HEK293 (cell line): ENCODE data around the gene KCNMB1.

Experiments used
- CTCF ChIA-PET: fragments of 350-600 bp; formaldehyde crosslinking; extraction: SDS; loops from one replicate; lab custom pipeline; 2021; ENCODE audit warnings: antibody characterized with exemption; lab: Yijun Ruan, JAX
- POLR2A ChIA-PET: fragments of 300-600 bp; formaldehyde crosslinking; extraction: SDS; loops from one replicate; lab custom pipeline; 2020; ENCODE audit warnings: antibody characterized with exemption, inconsistent platforms; lab: Yijun Ruan, JAX
- H3K27ac ChIP-seq: fragments of 200-500 bp; sonication (Bioruptor generic); 2 replicates; pipeline ENCODE4 v1.5.1; 2014; ENCODE audit warnings: low read depth, low read length, control low read depth, inconsistent platforms; ENCODE audit errors: extremely low read depth
- H3K36me3 ChIP-seq, 2 experiments: fragments of 200-500 bp in 1 of 2; sonication (Bioruptor generic) in 1 of 2; 1 replicate in 1 of 2; 2 replicates in 1 of 2; pipeline ENCODE4 v1.5.1; 2014 to 2017; ENCODE audit warnings: inconsistent platforms in 2 of 2, low read length in 2 of 2; ENCODE audit not compliant: control insufficient read depth in 2 of 2, insufficient read depth in 1 of 2
- H3K4me1 ChIP-seq: fragments of 200-500 bp; sonication (Bioruptor generic); 2 replicates; pipeline ENCODE4 v1.5.1; 2014; ENCODE audit warnings: mild to moderate bottlenecking, low read length, inconsistent platforms; ENCODE audit not compliant: control insufficient read depth, insufficient read depth
- H3K4me3 ChIP-seq: 2 replicates; pipeline ENCODE4 v1.5.1; 2011; ENCODE audit warnings: low read depth, mild to moderate bottlenecking, control low read depth, low read length, moderate library complexity
- H3K9me3 ChIP-seq: fragments of 200-500 bp; sonication (Bioruptor generic); 2 replicates; pipeline ENCODE4 v1.5.1; 2014; ENCODE audit warnings: low read depth, low read length, inconsistent platforms; ENCODE audit not compliant: control insufficient read depth, insufficient read depth
- BCL11A ChIP-seq: fragments of 450-650 bp; formaldehyde crosslinking; IDR thresholded peaks from 2 replicates; pipeline ENCODE4 v1.5.1; 2016; ENCODE audit warnings: low read depth, missing biosample characterization, missing genetic modification characterization
- GLI4 ChIP-seq: fragments of 450-650 bp; formaldehyde crosslinking; IDR thresholded peaks from 2 replicates; pipeline ENCODE4 v1.5.1; 2016; ENCODE audit warnings: missing biosample characterization, missing genetic modification characterization
- KLF1 ChIP-seq: fragments of 450-650 bp; formaldehyde crosslinking; IDR thresholded peaks from 2 replicates; pipeline ENCODE4 v1.5.1; 2016; ENCODE audit warnings: missing biosample characterization, missing genetic modification characterization
- KLF16 ChIP-seq: fragments of 450-650 bp; formaldehyde crosslinking; IDR thresholded peaks from 2 replicates; pipeline ENCODE4 v1.5.1; 2017; ENCODE audit warnings: missing biosample characterization, missing genetic modification characterization
- TRIM28 ChIP-seq: IDR thresholded peaks from 2 replicates; pipeline ENCODE4 v1.6.1; 2011; ENCODE audit warnings: low read length, control low read depth, borderline replicate concordance
- ZBTB17 ChIP-seq: fragments of 450-650 bp; formaldehyde crosslinking; IDR thresholded peaks from 2 replicates; pipeline ENCODE4 v1.5.1; 2016; ENCODE audit warnings: missing biosample characterization, missing genetic modification characterization
- ZBTB26 ChIP-seq: fragments of 450-650 bp; formaldehyde crosslinking; optimal IDR thresholded peaks from 2 replicates; pipeline ENCODE3; 2016; ENCODE audit warnings: missing biosample characterization, mild to moderate bottlenecking, missing genetic modification characterization
- ZFHX2 ChIP-seq: fragments of 450-650 bp; formaldehyde crosslinking; conservative IDR thresholded peaks from 2 replicates; pipeline ENCODE4 v1.5.1; 2016; ENCODE audit warnings: missing biosample characterization, missing genetic modification characterization
- ZFP37 ChIP-seq: fragments of 450-650 bp; formaldehyde crosslinking; IDR thresholded peaks from 2 replicates; pipeline ENCODE4 v1.5.1; 2016; ENCODE audit warnings: missing biosample characterization, missing genetic modification characterization
- ZNF112 ChIP-seq: fragments of 450-650 bp; formaldehyde crosslinking; IDR thresholded peaks from 2 replicates; pipeline ENCODE4 v1.5.0; 2017; ENCODE audit warnings: missing biosample characterization, missing genetic modification characterization
- ZNF223 ChIP-seq: fragments of 450-650 bp; formaldehyde crosslinking; IDR thresholded peaks from 2 replicates; pipeline ENCODE4 v1.5.1; 2016; ENCODE audit warnings: missing biosample characterization, missing genetic modification characterization
- ZNF23 ChIP-seq: fragments of 450-650 bp; formaldehyde crosslinking; IDR thresholded peaks from 2 replicates; pipeline ENCODE4 v1.5.1; 2016; ENCODE audit warnings: missing biosample characterization, missing genetic modification characterization, borderline replicate concordance
- ZNF37A ChIP-seq: fragments of 450-650 bp; IDR thresholded peaks from 2 replicates; pipeline ENCODE4 v1.5.1; 2018; ENCODE audit warnings: missing biosample characterization, missing genetic modification characterization
- ZNF398 ChIP-seq: fragments of 450-650 bp; formaldehyde crosslinking; IDR thresholded peaks from 2 replicates; pipeline ENCODE4 v1.5.1; 2017; ENCODE audit warnings: missing biosample characterization, missing genetic modification characterization
- ZNF404 ChIP-seq: fragments of 450-650 bp; formaldehyde crosslinking; IDR thresholded peaks from 2 replicates; pipeline ENCODE4 v1.5.1; 2017; ENCODE audit warnings: missing biosample characterization, missing genetic modification characterization
- ZNF549 ChIP-seq: fragments of 450-650 bp; IDR thresholded peaks from 2 replicates; pipeline ENCODE4 v1.5.1; 2018; ENCODE audit warnings: missing biosample characterization, missing genetic modification characterization, mild to moderate bottlenecking, inconsistent platforms, moderate library complexity
- ZNF571 ChIP-seq: fragments of 450-650 bp; formaldehyde crosslinking; IDR thresholded peaks from 2 replicates; pipeline ENCODE4 v1.5.0; 2017; ENCODE audit warnings: missing biosample characterization, missing genetic modification characterization
- ZNF654 ChIP-seq: fragments of 450-650 bp; formaldehyde crosslinking; IDR thresholded peaks from 2 replicates; pipeline ENCODE4 v1.5.1; 2016; ENCODE audit warnings: low read depth, missing biosample characterization, missing genetic modification characterization
- ZNF658 ChIP-seq: fragments of 450-650 bp; formaldehyde crosslinking; IDR thresholded peaks from 2 replicates; pipeline ENCODE4; 2016; ENCODE audit warnings: missing biosample characterization, missing genetic modification characterization
- ZNF660 ChIP-seq: fragments of 450-650 bp; IDR thresholded peaks from 2 replicates; pipeline ENCODE4 v1.5.1; 2018; ENCODE audit warnings: missing biosample characterization, mild to moderate bottlenecking, missing genetic modification characterization
- TF ChIP-seq, protein P1 (sequence below): fragments of 450-650 bp; formaldehyde crosslinking; IDR thresholded peaks from 2 replicates; pipeline ENCODE4 v1.5.1; 2016; ENCODE audit warnings: missing biosample characterization, missing genetic modification characterization
- TF ChIP-seq, protein P2 (sequence below): fragments of 450-650 bp; formaldehyde crosslinking; IDR thresholded peaks from 2 replicates; pipeline ENCODE4 v1.5.1; 2016; ENCODE audit warnings: missing biosample characterization, missing genetic modification characterization

Gene KCNMB1

DNA sequence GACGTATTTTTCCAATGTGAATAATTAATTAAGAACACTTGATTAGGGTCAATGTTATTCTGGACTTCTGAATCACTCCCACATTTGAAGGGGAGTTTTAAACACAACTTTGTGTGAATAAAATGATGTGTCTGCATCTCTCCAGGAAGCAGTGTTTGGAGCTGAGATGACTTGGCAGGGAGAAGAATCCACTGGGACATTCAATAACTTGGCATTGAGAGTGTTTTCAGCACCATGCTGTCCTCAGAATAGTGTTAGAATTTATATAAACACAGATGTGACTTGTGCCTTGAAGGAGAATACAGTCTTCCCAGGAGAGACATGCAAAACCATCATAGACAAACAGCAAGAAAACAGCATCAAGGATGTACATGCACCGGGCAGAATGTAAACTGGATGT is 32.7 kb upstream of the KCNMB1 start:
- Histone ChIP-seq H3K9me3 (no peaks in the 10 kb centered on the region), H3K4me1 (no peaks in the 10 kb centered on the region), H3K27ac (no peak overlapping the region), H3K36me3 (no peaks in the 10 kb centered on the region), H3K4me3 (no peak overlapping the region)
- ChIA-PET POLR2A (no interaction called here), CTCF (interaction anchor here (0.6 to 5.7 kb wide), 24 partner anchors 8 to 248 kb away, joined by 3 to 66 read pairs (median 4); no protein-coding TSS in a partner anchor)
- TF ChIP-seq ZNF571 (tag by site-specific recombination) = no peak
- TF ChIP-seq ZNF404 (tag by site-specific recombination) = no peak
- no peak for TF ChIP-seq ZFP37 (tag by site-specific recombination)
- no peak for TF ChIP-seq ZNF23 (tag by site-specific recombination)
- no peak for TF ChIP-seq ZNF549 (tag by site-specific recombination)
- TF ChIP-seq GLI4 (tag by site-specific recombination) = no peak
- no peak for TF ChIP-seq ZNF660
- no peak for TF ChIP-seq BCL11A (tag by site-specific recombination)
- TF ChIP-seq ZNF398 (tag by site-specific recombination) = no peak
- no peak for TF ChIP-seq TRIM28
- TF ChIP-seq ZBTB17 (tag by site-specific recombination) = no peak
- TF ChIP-seq, protein P1, sequence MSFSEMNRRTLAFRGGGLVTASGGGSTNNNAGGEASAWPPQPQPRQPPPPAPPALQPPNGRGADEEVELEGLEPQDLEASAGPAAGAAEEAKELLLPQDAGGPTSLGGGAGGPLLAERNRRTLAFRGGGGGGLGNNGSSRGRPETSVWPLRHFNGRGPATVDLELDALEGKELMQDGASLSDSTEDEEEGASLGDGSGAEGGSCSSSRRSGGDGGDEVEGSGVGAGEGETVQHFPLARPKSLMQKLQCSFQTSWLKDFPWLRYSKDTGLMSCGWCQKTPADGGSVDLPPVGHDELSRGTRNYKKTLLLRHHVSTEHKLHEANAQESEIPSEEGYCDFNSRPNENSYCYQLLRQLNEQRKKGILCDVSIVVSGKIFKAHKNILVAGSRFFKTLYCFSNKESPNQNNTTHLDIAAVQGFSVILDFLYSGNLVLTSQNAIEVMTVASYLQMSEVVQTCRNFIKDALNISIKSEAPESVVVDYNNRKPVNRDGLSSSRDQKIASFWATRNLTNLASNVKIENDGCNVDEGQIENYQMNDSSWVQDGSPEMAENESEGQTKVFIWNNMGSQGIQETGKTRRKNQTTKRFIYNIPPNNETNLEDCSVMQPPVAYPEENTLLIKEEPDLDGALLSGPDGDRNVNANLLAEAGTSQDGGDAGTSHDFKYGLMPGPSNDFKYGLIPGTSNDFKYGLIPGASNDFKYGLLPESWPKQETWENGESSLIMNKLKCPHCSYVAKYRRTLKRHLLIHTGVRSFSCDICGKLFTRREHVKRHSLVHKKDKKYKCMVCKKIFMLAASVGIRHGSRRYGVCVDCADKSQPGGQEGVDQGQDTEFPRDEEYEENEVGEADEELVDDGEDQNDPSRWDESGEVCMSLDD (tag by site-specific recombination) = no peak
- no peak for TF ChIP-seq ZBTB26 (tag by site-specific recombination)
- TF ChIP-seq ZNF112 (tag by site-specific recombination) = no peak
- TF ChIP-seq ZNF37A (tag by site-specific recombination) = no peak

GRCh38 chr5:170420806-170421412 is 31.7 kb upstream of the KCNMB1 start:
- no peaks in the 10 kb centered on the region for H3K9me3 ChIP-seq
- ChIA-PET CTCF (interaction anchor here (0.6 to 5.7 kb wide), 38 partner anchors 8 to 350 kb away, joined by 3 to 66 read pairs (median 4); no protein-coding TSS in a partner anchor), POLR2A (no interaction called here)
- H3K36me3 ChIP-seq = no peaks in the 10 kb centered on the region
- no peak overlapping the region for H3K4me3 ChIP-seq
- no peak overlapping the region for H3K27ac ChIP-seq
- H3K4me1 ChIP-seq = no peaks in the 10 kb centered on the region
- TF ChIP-seq KLF1 (tag by site-specific recombination) (no peak), ZFHX2 (no peak), ZNF658 (no peak), ZNF223 (tag by site-specific recombination) (no peak), KLF16 (no peak), ZNF654 (tag by site-specific recombination) (peak; percentile 53)
- TF ChIP-seq, protein P2, sequence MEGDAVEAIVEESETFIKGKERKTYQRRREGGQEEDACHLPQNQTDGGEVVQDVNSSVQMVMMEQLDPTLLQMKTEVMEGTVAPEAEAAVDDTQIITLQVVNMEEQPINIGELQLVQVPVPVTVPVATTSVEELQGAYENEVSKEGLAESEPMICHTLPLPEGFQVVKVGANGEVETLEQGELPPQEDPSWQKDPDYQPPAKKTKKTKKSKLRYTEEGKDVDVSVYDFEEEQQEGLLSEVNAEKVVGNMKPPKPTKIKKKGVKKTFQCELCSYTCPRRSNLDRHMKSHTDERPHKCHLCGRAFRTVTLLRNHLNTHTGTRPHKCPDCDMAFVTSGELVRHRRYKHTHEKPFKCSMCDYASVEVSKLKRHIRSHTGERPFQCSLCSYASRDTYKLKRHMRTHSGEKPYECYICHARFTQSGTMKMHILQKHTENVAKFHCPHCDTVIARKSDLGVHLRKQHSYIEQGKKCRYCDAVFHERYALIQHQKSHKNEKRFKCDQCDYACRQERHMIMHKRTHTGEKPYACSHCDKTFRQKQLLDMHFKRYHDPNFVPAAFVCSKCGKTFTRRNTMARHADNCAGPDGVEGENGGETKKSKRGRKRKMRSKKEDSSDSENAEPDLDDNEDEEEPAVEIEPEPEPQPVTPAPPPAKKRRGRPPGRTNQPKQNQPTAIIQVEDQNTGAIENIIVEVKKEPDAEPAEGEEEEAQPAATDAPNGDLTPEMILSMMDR (tag by site-specific recombination) = peak; percentile 44; the same call in 1 of the 2 replicates
